GM12892 (cell line): ENCODE results near the gene GDPD4.

ENCODE experiments used
- POLR2A ChIP-seq: IDR thresholded peaks from 2 replicates; pipeline ENCODE4 v1.6.1; 2011; ENCODE audit warnings: low read depth, low read length, control low read depth
- POLR2AphosphoS5 ChIP-seq: IDR thresholded peaks from 2 replicates; pipeline ENCODE4 v1.6.1; 2011; ENCODE audit warnings: low read depth, low read length, control low read depth

DNA sequence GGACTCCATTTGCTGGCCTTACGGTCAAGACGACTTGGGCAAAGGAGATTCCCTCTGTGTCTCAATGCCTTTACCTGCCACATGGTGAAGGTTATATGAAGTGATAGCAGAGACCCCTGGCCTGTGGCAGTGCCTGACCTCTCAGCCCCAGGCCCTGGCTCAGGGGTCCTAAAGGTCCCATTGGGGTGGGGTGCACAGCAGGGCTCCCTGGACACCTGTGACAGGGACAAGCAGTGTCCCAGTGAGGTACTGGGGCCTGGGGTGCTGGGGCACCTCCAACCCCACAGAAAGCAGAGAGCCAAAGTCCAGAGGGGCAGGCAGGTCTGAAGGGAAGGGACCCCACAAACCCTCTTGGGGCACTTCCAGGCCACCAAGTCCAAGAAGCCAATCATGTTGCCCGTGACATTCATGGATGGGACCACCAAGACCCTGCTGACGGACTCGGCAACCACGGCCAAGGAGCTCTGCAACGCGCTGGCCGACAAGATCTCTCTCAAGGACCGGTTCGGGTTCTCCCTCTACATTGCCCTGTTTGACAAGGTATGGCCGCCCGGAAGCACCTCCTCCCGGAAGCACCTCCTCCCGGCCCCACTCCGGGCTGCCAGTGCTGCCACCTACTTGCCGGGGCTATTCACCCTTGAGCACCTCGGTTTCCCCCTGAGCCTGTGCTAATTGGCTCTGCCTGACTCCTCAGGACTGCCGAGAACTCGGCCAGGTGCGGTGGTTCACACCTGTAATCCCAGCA, 111.0 kb downstream of the GDPD4 start:
- TF ChIP-seq POLR2A (no peak), POLR2AphosphoS5 (no peak)
